Suprapubic skin (tissue), 4 donors: Measurements from ENCODE around the gene NDUFAF2.

Experiments
- CTCF ChIP-seq, 2 donors: fragments of 200-600 bp in 1 of 2; fragments of 450-650 bp in 1 of 2; sonication (generic) in 1 of 2; IDR thresholded peaks; one replicate each; pipeline ENCODE4 v1.5.1; 2016 to 2019; ENCODE audit warnings: antibody characterized with exemption in 2 of 2, mild to moderate bottlenecking in 1 of 2, moderate library complexity in 1 of 2
- EP300 ChIP-seq: sonication (generic); formaldehyde crosslinking; IDR thresholded peaks from one replicate; pipeline ENCODE4 v1.6.1; 2017; ENCODE audit warnings: antibody characterized with exemption
- POLR2A ChIP-seq, 2 donors: fragments of 450-650 bp; IDR thresholded peaks; one replicate each; pipeline ENCODE4 v1.6.1; 2017; ENCODE audit warnings: antibody characterized with exemption in 2 of 2, mild to moderate bottlenecking in 2 of 2, moderate library complexity in 2 of 2
- POLR2AphosphoS5 ChIP-seq, 3 donors: sonication (generic); formaldehyde crosslinking; IDR thresholded peaks; one replicate each; pipeline ENCODE4 v1.6.1; 2017; ENCODE audit warnings: antibody characterized with exemption in 3 of 3

- TF ChIP-seq CTCF (IDR thresholded peaks at IDR 0.05) (no peak), EP300 (no peak), POLR2AphosphoS5 (IDR thresholded peaks at IDR 0.05) (no peak), POLR2A (IDR thresholded peaks at IDR 0.05) (no peak)
These were observed 57.8 kb downstream of the NDUFAF2 start for GRCh38 chr5:61002611-61003355.
